ENCODE data around the gene RNASEH1. TPM values are rescaled to one million over a fixed set of nuclear protein-coding genes. Genes with fewer than 3 reads are reported as not detected.

Gene RNASEH1
- total and polyA plus RNA-seq, 2 of the 4 experiments (the other 2 are of a cell fraction) = 23.5 to 23.7 TPM

DNA sequence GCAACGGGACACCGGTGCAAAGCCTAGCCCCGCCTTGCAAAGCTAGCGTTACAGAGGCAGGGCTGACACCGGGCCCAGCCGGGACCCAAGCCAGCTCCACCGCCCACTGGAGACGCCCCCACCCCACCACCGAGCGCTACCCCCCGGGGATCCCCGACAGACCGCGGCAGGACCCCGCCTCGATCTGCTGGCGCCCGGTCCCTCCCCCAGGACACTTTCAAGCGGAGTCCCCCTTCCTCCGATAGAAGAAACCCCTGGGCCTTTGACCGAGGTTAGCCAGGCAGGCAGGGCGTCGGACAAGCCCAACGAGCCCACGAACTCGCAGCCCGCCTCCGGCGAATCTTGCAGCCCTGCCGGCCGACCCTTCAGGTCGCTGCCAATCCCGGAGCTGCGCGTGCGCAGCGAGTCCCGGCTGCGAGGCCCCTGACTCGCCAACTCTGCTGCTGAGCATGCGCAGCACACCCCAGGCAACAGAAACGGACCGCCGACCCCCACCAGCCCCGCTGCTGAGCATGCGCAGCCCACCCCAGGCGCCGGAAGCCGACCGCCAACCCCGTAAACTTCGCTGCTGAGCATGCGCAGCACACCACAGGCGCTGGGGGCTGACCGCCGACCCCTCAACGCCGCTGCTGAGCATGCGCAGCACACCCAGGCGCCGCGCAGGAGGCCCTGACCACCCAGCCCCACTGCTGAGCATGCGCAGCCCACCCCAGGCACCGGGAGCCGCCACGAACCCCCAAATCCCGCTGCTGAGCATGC, 39.5 kb downstream of the RNASEH1 start (continued):
- TF ChIP-seq, protein P1, sequence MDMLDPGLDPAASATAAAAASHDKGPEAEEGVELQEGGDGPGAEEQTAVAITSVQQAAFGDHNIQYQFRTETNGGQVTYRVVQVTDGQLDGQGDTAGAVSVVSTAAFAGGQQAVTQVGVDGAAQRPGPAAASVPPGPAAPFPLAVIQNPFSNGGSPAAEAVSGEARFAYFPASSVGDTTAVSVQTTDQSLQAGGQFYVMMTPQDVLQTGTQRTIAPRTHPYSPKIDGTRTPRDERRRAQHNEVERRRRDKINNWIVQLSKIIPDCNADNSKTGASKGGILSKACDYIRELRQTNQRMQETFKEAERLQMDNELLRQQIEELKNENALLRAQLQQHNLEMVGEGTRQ (IDR thresholded peaks at IDR 0.05; ENCODE audit: low read depth, low read length) = no peak; the same call in 1 of the 2 replicates

DNA sequence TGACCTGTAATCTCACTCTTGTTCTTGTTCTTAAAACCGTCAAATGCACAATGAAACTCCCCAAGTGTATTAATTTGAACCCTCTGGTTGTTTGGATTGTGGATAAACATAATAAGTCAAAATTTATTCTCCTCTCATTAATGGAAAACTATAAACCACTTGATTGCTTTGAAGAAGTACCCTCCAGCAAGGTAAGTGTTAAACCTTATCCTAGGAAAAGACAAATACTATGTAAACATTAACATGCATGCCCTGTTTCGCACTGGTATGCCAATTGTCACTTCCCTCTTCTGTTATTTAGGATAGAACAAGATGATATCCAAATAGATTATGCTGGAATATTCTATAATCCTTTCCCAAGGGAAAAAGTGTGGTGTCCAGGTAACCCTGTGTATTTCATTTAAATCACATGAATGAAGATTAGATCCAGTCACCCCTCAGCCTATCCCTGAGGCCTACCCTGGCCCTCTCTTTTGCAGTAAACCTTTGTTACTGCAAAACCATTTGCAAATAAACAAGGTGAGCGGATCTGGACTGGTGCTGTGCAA, 40.1 kb downstream of the RNASEH1 start:
- dilution Hi-C loops (cut with HindIII; ENCODE audit: low sequenced_read_pairs, unreplicated experiment) = no loop called here
- Histone ChIP-seq H3K4me3 (ENCODE audit: insufficient read depth, low read depth, low read length) (peak overlapping the region; percentile 69), H2BK20ac (ENCODE audit: low read depth, low read length) (no peak overlapping the region), H3K36me3 (ENCODE audit: control insufficient read depth, insufficient read depth, low read length) (peaks cover 4% of the 10 kb centered on the region), H3K23ac (ENCODE audit: low read depth, low read length) (peak overlapping the region; percentile 78), H2BK15ac (ENCODE audit: low read depth, low read length) (no peak overlapping the region), H3K14ac (replicated peaks; ENCODE audit: low read depth, low read length) (peak overlapping the region; percentile 91), H3K4ac (ENCODE audit: low read depth, low read length) (peak overlapping the region; percentile 83), H2AFZ (replicated peaks; ENCODE audit: low read length, poor library complexity) (peak overlapping the region; percentile 95), H3K79me1 (ENCODE audit: low read depth in 1 of 2, low read length in 2 of 2) (peaks cover 26 to 39% of the 10 kb centered on the region in 2 experiments), H3K9me3 (ENCODE audit: control insufficient read depth, insufficient read depth, low read length) (no peaks in the 10 kb centered on the region), H3K4me2 (ENCODE audit: low read depth, low read length) (peak overlapping the region; percentile 98), H2BK5ac (ENCODE audit: low read depth, low read length, poor library complexity, severe bottlenecking) (peak overlapping the region; percentile 77), H3K56ac (ENCODE audit: extremely low read depth, insufficient read depth, low read length) (peak overlapping the region; percentile 60), H3K4me1 (ENCODE audit: control insufficient read depth, insufficient read depth, low read length) (peaks cover 7% of the 10 kb centered on the region; the same call in 1 of the 2 replicates), H4K20me1 (ENCODE audit: insufficient read depth, low read length) (no peaks in the 10 kb centered on the region), H3K27ac (ENCODE audit: insufficient read depth, low read length) (peak overlapping the region; percentile 83), H4K8ac (ENCODE audit: low read depth in 2 of 2, low read length in 2 of 2) (peak overlapping the region; percentile 51 to 92), H4K91ac (ENCODE audit: insufficient read depth, low read depth, low read length) (no peak overlapping the region; the same call in 1 of the 2 replicates), H3K27me3 (ENCODE audit: control insufficient read depth, insufficient read depth, low read length) (no peaks in the 10 kb centered on the region), H4K5ac (ENCODE audit: low read depth, low read length) (no peak overlapping the region), H3K9me1 (ENCODE audit: insufficient read depth, low read length) (peaks cover 10% of the 10 kb centered on the region; the same call in 1 of the 2 replicates), H2AK5ac (ENCODE audit: low read depth, low read length) (0 out of 2 replicates have a peak overlapping the region, but pooled peaks have one; percentile 7), H3K9ac (ENCODE audit: low read depth, low read length) (peak overlapping the region; percentile 80), H3K18ac (ENCODE audit: low read depth, low read length) (no peak overlapping the region), H2BK120ac (ENCODE audit: low read depth, low read length) (no peak overlapping the region), H2AK9ac (replicated peaks; ENCODE audit: low read depth, low read length, poor library complexity) (peak overlapping the region; percentile 82)
- no CpG with 5 or more reads among the region's 3 CpGs for WGBS, 2 experiments (ENCODE audit: extremely low coverage in 2 of 2, insufficient read length in 1 of 2)
- intact Hi-C loops (cut with micrococcal nuclease) = no loop called here
- ChIA-PET CTCF (no interaction called here), POLR2A (ENCODE audit: unreplicated experiment) (interaction anchor here (1.0 kb wide), 1 partner anchor 39 kb away, joined by 3 read pairs; no protein-coding TSS in a partner anchor)
- ATAC-seq (ENCODE audit: low read depth) (no peak), DNase-seq (no peak)
- in situ Hi-C loops (cut with MboI; ENCODE audit: low sequenced_read_pairs) = no loop called here
- no TSS peak for BruUV-seq (replicated peaks)
- TF ChIP-seq MAFK (IDR thresholded peaks at IDR 0.05; ENCODE audit: low read depth, low read length) (no peak), NFE2L2 (IDR thresholded peaks at IDR 0.05; ENCODE audit: low read depth, low read length) (no peak), FOS (IDR thresholded peaks at IDR 0.05; ENCODE audit: low read depth, low read length) (no peak), RAD21 (IDR thresholded peaks at IDR 0.05; ENCODE audit: low read length) (no peak)
- TF ChIP-seq, protein P1 (IDR thresholded peaks at IDR 0.05; ENCODE audit: low read depth, low read length) = no peak
